ENCODE measurements around the gene MRPL18.

The MRPL18 gene

DNA sequence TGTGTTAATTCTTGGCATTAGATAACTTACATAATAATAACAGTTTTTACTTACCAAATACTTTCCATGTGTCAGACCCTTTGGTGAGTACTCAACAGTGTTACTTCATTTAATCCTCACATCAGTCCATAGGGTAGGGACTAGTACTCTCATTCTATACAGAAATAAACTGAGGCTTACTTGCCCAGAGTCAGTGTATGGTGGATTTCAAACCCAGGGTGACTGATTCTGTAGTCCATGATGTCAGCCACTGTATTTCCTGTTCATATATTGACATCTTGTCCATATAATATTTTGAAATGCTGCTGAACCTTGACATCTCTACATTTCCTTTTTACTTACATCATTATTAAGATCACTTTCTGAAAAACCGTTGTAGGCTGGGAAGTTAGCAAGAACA lies 7.3 kb downstream of the MRPL18 start:
- TF ChIP-seq POLR2AphosphoS5 (IDR thresholded peaks at IDR 0.05; ENCODE audit: low read depth) (no peak), SPI1 (IDR thresholded peaks at IDR 0.05; ENCODE audit: borderline replicate concordance, low read depth) (no peak), GABPA (IDR thresholded peaks at IDR 0.05; ENCODE audit: low read depth) (no peak)
- TF ChIP-seq, protein P1, sequence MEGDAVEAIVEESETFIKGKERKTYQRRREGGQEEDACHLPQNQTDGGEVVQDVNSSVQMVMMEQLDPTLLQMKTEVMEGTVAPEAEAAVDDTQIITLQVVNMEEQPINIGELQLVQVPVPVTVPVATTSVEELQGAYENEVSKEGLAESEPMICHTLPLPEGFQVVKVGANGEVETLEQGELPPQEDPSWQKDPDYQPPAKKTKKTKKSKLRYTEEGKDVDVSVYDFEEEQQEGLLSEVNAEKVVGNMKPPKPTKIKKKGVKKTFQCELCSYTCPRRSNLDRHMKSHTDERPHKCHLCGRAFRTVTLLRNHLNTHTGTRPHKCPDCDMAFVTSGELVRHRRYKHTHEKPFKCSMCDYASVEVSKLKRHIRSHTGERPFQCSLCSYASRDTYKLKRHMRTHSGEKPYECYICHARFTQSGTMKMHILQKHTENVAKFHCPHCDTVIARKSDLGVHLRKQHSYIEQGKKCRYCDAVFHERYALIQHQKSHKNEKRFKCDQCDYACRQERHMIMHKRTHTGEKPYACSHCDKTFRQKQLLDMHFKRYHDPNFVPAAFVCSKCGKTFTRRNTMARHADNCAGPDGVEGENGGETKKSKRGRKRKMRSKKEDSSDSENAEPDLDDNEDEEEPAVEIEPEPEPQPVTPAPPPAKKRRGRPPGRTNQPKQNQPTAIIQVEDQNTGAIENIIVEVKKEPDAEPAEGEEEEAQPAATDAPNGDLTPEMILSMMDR (IDR thresholded peaks at IDR 0.05; ENCODE audit: insufficient read depth, low read length): no peak
- TF ChIP-seq, protein P2, sequence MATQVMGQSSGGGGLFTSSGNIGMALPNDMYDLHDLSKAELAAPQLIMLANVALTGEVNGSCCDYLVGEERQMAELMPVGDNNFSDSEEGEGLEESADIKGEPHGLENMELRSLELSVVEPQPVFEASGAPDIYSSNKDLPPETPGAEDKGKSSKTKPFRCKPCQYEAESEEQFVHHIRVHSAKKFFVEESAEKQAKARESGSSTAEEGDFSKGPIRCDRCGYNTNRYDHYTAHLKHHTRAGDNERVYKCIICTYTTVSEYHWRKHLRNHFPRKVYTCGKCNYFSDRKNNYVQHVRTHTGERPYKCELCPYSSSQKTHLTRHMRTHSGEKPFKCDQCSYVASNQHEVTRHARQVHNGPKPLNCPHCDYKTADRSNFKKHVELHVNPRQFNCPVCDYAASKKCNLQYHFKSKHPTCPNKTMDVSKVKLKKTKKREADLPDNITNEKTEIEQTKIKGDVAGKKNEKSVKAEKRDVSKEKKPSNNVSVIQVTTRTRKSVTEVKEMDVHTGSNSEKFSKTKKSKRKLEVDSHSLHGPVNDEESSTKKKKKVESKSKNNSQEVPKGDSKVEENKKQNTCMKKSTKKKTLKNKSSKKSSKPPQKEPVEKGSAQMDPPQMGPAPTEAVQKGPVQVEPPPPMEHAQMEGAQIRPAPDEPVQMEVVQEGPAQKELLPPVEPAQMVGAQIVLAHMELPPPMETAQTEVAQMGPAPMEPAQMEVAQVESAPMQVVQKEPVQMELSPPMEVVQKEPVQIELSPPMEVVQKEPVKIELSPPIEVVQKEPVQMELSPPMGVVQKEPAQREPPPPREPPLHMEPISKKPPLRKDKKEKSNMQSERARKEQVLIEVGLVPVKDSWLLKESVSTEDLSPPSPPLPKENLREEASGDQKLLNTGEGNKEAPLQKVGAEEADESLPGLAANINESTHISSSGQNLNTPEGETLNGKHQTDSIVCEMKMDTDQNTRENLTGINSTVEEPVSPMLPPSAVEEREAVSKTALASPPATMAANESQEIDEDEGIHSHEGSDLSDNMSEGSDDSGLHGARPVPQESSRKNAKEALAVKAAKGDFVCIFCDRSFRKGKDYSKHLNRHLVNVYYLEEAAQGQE (IDR thresholded peaks at IDR 0.05; ENCODE audit: insufficient replicate concordance, low read depth): no peak
- Histone ChIP-seq H3K27ac (replicated peaks) (no peak overlapping the region), H3K4me3 (replicated peaks; ENCODE audit: insufficient read depth, low read length) (no peak overlapping the region), H3K27me3 (ENCODE audit: insufficient read depth, poor library complexity, severe bottlenecking) (no peaks in the 10 kb centered on the region)
- DNase-seq (ENCODE audit: low read depth in 1 of 2, low spot score in 1 of 2): no peak

DNA sequence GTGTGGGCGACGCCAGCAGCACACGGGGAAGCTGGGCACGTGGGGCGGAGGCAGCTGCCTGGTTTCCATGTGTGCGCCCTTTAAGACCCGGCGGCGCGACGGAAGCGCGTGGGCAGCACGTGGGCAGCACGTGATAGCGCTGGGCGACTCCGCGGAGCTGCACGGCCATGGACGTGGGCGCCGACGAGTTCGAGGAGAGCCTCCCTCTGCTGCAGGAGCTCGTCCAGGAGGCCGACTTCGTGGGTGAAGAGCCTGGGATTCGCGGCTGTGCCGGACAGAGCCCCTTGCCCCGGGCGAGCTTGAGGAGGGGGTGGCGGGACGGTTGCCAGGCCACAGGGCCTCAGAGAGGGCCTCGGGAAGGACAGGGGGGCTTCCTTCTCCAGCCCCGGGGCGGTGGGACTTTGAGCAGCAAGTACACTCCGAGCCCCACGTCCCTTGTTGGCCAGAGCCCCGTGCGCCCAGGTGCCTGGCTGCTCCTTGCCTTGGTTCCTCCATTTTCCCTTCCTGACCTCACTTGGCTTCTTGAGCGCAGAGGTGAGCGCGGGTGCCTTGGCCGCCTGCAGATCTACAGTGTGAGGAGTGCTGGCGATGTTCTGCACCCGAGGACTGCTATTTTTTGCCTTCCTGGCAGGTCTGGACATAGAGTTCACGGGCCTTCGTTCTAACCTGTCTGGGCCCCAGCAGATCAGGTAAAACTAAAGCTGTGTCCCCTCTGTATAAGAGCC lies 10.0 kb downstream of the MRPL18 start, which contains the start of gene PNLDC1:
Gene PNLDC1 (plus strand): TSS at position 136 of the 725 bp plus-strand sequence. CDS start 32 bp downstream, at position 168.
- no peaks in the 10 kb centered on the region for H3K27me3 ChIP-seq (ENCODE audit: insufficient read depth, poor library complexity, severe bottlenecking)
- no peak for DNase-seq (ENCODE audit: low read depth in 1 of 2, low spot score in 1 of 2)
- H3K4me3 ChIP-seq (replicated peaks; ENCODE audit: insufficient read depth, low read length): no peak within 1 kb of the TSS
- no peak for TF ChIP-seq GABPA (IDR thresholded peaks at IDR 0.05; ENCODE audit: low read depth)
- H3K27ac ChIP-seq (replicated peaks): peak within 1 kb of the TSS; percentile 73

GRCh38 chr6:159801935-159802334 lies 11.7 kb downstream of the MRPL18 start:
- peak overlapping the region; percentile 73 for H3K27ac ChIP-seq (replicated peaks)
- H3K4me3 ChIP-seq (replicated peaks; ENCODE audit: insufficient read depth, low read length): no peak overlapping the region
- no peak for TF ChIP-seq POLR2AphosphoS5 (IDR thresholded peaks at IDR 0.05; ENCODE audit: low read depth)
- no peak for TF ChIP-seq SPI1 (IDR thresholded peaks at IDR 0.05; ENCODE audit: borderline replicate concordance, low read depth)
- TF ChIP-seq, protein P2 (IDR thresholded peaks at IDR 0.05; ENCODE audit: insufficient replicate concordance, low read depth): no peak
- no peaks in the 10 kb centered on the region for H3K27me3 ChIP-seq (ENCODE audit: insufficient read depth, poor library complexity, severe bottlenecking)
- peak; percentile 74 to 83 for DNase-seq (ENCODE audit: low read depth in 1 of 2, low spot score in 1 of 2)

- no peak for TF ChIP-seq GABPA (IDR thresholded peaks at IDR 0.05; ENCODE audit: low read depth)
- TF ChIP-seq, protein P2 (IDR thresholded peaks at IDR 0.05; ENCODE audit: insufficient replicate concordance, low read depth): no peak
- H3K27ac ChIP-seq (replicated peaks): peak overlapping the region; percentile 84
- H3K27me3 ChIP-seq (ENCODE audit: insufficient read depth, poor library complexity, severe bottlenecking): no peaks in the 10 kb centered on the region
- H3K4me3 ChIP-seq (replicated peaks; ENCODE audit: insufficient read depth, low read length): no peak overlapping the region
- DNase-seq (ENCODE audit: low read depth in 1 of 2, low spot score in 1 of 2): no peak
Measured at GRCh38 chr6:159804504-159804903, 14.2 kb downstream of the MRPL18 start.
